GM12892 (cell line): Measurements from ENCODE around the gene CENPT.
"Not testable (repeated sequence)": the region's sequence is repeated elsewhere in the genome, so short reads cannot be mapped to it uniquely, and the experiment has no call there.

ENCODE experiments used
- POLR2A ChIP-seq: IDR thresholded peaks from 2 replicates; pipeline ENCODE4 v1.6.1; 2011; ENCODE audit warnings: low read depth, low read length, control low read depth
- TAF1 ChIP-seq: IDR thresholded peaks from 2 replicates; pipeline ENCODE4 v1.6.1; 2011; ENCODE audit warnings: low read depth, mild to moderate bottlenecking, control low read depth, low read length, borderline replicate concordance

GRCh38 chr16:67864044-67864443 is 16.6 kb upstream of the CENPT start:
- not testable (repeated sequence) for TF ChIP-seq TAF1, POLR2A
